NT2/D1 (cell line): Measurements from ENCODE around the gene DUSP2.

ENCODE experiments used
- SUZ12 ChIP-seq: IDR thresholded peaks from 2 replicates; pipeline ENCODE4 v1.6.1; 2011; ENCODE audit not compliant: insufficient read length, insufficient read depth; ENCODE audit errors: extremely low read depth
- YY1 ChIP-seq: IDR thresholded peaks from 2 replicates; pipeline ENCODE4 v1.6.1; 2011; ENCODE audit not compliant: insufficient read length, insufficient read depth
- ZNF274 ChIP-seq: IDR thresholded peaks from 2 replicates; pipeline ENCODE4 v1.6.1; 2011; ENCODE audit warnings: mild to moderate bottlenecking, low read depth, low read length

GRCh38 chr2:96135621-96136020 is 9.6 kb downstream of the DUSP2 start:
- TF ChIP-seq ZNF274: no peak
- no peak for TF ChIP-seq SUZ12
- TF ChIP-seq YY1: no peak
